Vagina (tissue), 2 donors: ENCODE measurements around the gene SLC39A11. TPM values are rescaled to one million over a fixed set of nuclear protein-coding genes. Genes with fewer than 3 reads are reported as not detected.

Experiments used
- DNase-seq, 2 donors: peaks; one replicate each; pipeline ENCODE4 v3.0.0-alpha.2; 2017; ENCODE audit errors: extremely low spot score in 2 of 2
- H3K27ac ChIP-seq: fragments of 200-600 bp; sonication (generic); one replicate; pipeline ENCODE4 v1.5.1; 2019
- H3K27me3 ChIP-seq: fragments of 200-600 bp; sonication (generic); one replicate; pipeline ENCODE4 v1.5.1; 2019
- H3K36me3 ChIP-seq, 2 donors: fragments of 200-600 bp; sonication (generic); one replicate each; pipeline ENCODE4 v1.5.1; 2017 to 2019
- H3K4me1 ChIP-seq: fragments of 200-600 bp; sonication (generic); one replicate; pipeline ENCODE4 v1.5.1; 2019
- H3K4me3 ChIP-seq, 2 donors: fragments of 200-600 bp; sonication (generic); 1 replicate in 1 of 2; 2 replicates in 1 of 2; pipeline ENCODE4 v1.5.1; 2016 to 2019
- H3K9me3 ChIP-seq: fragments of 200-600 bp; sonication (generic); one replicate; pipeline ENCODE4 v1.5.1; 2019
- CTCF ChIP-seq, 3 experiments: fragments of 450-650 bp in 2 of 3; fragments of 200-600 bp in 1 of 3; sonication (generic) in 1 of 3; IDR thresholded peaks; one replicate each; pipeline ENCODE4 v1.5.1; 2017 to 2019; ENCODE audit warnings: antibody characterized with exemption in 3 of 3, mild to moderate bottlenecking in 2 of 3, moderate library complexity in 2 of 3
- POLR2A ChIP-seq, 2 donors: fragments of 450-650 bp; IDR thresholded peaks; one replicate each; pipeline ENCODE4 v1.6.1; 2017; ENCODE audit warnings: antibody characterized with exemption in 2 of 2, mild to moderate bottlenecking in 2 of 2, moderate library complexity in 2 of 2
- POLR2AphosphoS5 ChIP-seq, 2 donors: sonication (generic); formaldehyde crosslinking; IDR thresholded peaks; one replicate each; pipeline ENCODE4 v1.9.0; 2017; ENCODE audit warnings: antibody characterized with exemption in 2 of 2, mild to moderate bottlenecking in 2 of 2, low read depth in 1 of 2; ENCODE audit not compliant: insufficient read depth in 1 of 2
- intact Hi-C: fragments of 100-400 bp; cut with DNase I; formaldehyde crosslinking; loops from one replicate; pipeline ENCODE4 v1.15.1; 2023
- total RNA-seq: library from RNA; depleted of rRNA; stranded (reverse); fragments of >200 nt; gene quantifications from one replicate; pipeline ENCODE4 v1.2.3, GENCODE V29; 2016

Gene SLC39A11
- total RNA-seq, 1 donor from 2014 or later, result 22.6 TPM

GRCh38 chr17:72682605-72683004 lies 409.9 kb downstream of the SLC39A11 start:
- intact Hi-C loops, result no loop called here
- DNase-seq, result no peak
- TF ChIP-seq CTCF (IDR thresholded peaks at IDR 0.05) (no peak), POLR2A (IDR thresholded peaks at IDR 0.05) (no peak), POLR2AphosphoS5 (IDR thresholded peaks at IDR 0.05; ENCODE audit: insufficient read depth in 1 of 2, low read depth in 1 of 2) (no peak)
- no peaks in the 10 kb centered on the region for H3K27me3 ChIP-seq
- no peak overlapping the region for H3K4me3 ChIP-seq
- H3K9me3 ChIP-seq, result no peaks in the 10 kb centered on the region
- no peaks in the 10 kb centered on the region for H3K36me3 ChIP-seq
- peaks cover 14% of the 10 kb centered on the region for H3K4me1 ChIP-seq
- H3K27ac ChIP-seq, result no peak overlapping the region

- Histone ChIP-seq H3K9me3 (no peaks in the 10 kb centered on the region), H3K27me3 (no peaks in the 10 kb centered on the region), H3K4me3 (no peak overlapping the region), H3K36me3 (no peaks in the 10 kb centered on the region), H3K4me1 (peaks cover 14% of the 10 kb centered on the region), H3K27ac (no peak overlapping the region)
- DNase-seq, result no peak
- intact Hi-C loops, result no loop called here
- no peak for TF ChIP-seq POLR2AphosphoS5 (IDR thresholded peaks at IDR 0.05; ENCODE audit: insufficient read depth in 1 of 2, low read depth in 1 of 2)
Measured at GRCh38 chr17:72681844-72682243, 410.6 kb downstream of the SLC39A11 start.

GRCh38 chr17:72677714-72678390 lies 414.6 kb downstream of the SLC39A11 start:
- Histone ChIP-seq H3K4me3 (no peak overlapping the region), H3K27ac (no peak overlapping the region), H3K36me3 (no peaks in the 10 kb centered on the region), H3K4me1 (no peaks in the 10 kb centered on the region), H3K27me3 (no peaks in the 10 kb centered on the region), H3K9me3 (no peaks in the 10 kb centered on the region)
- intact Hi-C loops, result no loop called here
- no peak for TF ChIP-seq CTCF (IDR thresholded peaks at IDR 0.05)
- TF ChIP-seq POLR2AphosphoS5 (IDR thresholded peaks at IDR 0.05; ENCODE audit: insufficient read depth in 1 of 2, low read depth in 1 of 2), result no peak
- TF ChIP-seq POLR2A (IDR thresholded peaks at IDR 0.05), result no peak
- DNase-seq, result no peak

- H3K4me3 ChIP-seq, result no peak overlapping the region
- H3K27ac ChIP-seq, result no peak overlapping the region
- H3K9me3 ChIP-seq, result no peaks in the 10 kb centered on the region
- no peaks in the 10 kb centered on the region for H3K36me3 ChIP-seq
- no peak for DNase-seq
- TF ChIP-seq CTCF (IDR thresholded peaks at IDR 0.05) (no peak), POLR2A (IDR thresholded peaks at IDR 0.05) (no peak), POLR2AphosphoS5 (IDR thresholded peaks at IDR 0.05; ENCODE audit: insufficient read depth in 1 of 2, low read depth in 1 of 2) (no peak)
- H3K4me1 ChIP-seq, result no peaks in the 10 kb centered on the region
- intact Hi-C loops, result no loop called here
- H3K27me3 ChIP-seq, result no peaks in the 10 kb centered on the region
Measured at GRCh38 chr17:72677108-72677507, 415.4 kb downstream of the SLC39A11 start.

GRCh38 chr17:72672729-72673128 lies 419.8 kb downstream of the SLC39A11 start:
- H3K27ac ChIP-seq, result no peak overlapping the region
- TF ChIP-seq POLR2A (IDR thresholded peaks at IDR 0.05) (no peak), POLR2AphosphoS5 (IDR thresholded peaks at IDR 0.05; ENCODE audit: insufficient read depth in 1 of 2, low read depth in 1 of 2) (no peak), CTCF (IDR thresholded peaks at IDR 0.05) (no peak)
- no peaks in the 10 kb centered on the region for H3K4me1 ChIP-seq
- no peaks in the 10 kb centered on the region for H3K36me3 ChIP-seq
- no peak overlapping the region for H3K4me3 ChIP-seq
- intact Hi-C loops, result no loop called here
- no peak for DNase-seq
- H3K27me3 ChIP-seq, result no peaks in the 10 kb centered on the region
- no peaks in the 10 kb centered on the region for H3K9me3 ChIP-seq
